Frontal cortex (tissue), 4 donors: ENCODE measurements around the gene SDCBP2. TPM values are rescaled to one million over a fixed set of nuclear protein-coding genes. Genes with fewer than 3 reads are reported as not detected.
"Not testable (repeated sequence)": the region's sequence is repeated elsewhere in the genome, so short reads cannot be mapped to it uniquely, and the experiment has no call there.

Experiments used
- DNase-seq, 2 donors: peaks; one replicate each; pipeline ENCODE4 v3.0.0; 2012; ENCODE audit warnings: low spot score in 2 of 2
- FAIRE-seq: peaks from 2 replicates; lab custom pipeline; 2012; peaks lifted over from hg19 to GRCh38; lab: Jason Lieb, UNC
- total RNA-seq: library from RNA; depleted of rRNA; stranded (reverse); fragments of >200 nt; gene quantifications from one replicate; pipeline ENCODE4 v1.2.3, GENCODE V29; 2014
- donor health status: control.
- donor health status: control.
- donor health status: control.

Gene SDCBP2
- total RNA-seq, 1 donor from 2014 or later = 3.3 TPM

GRCh38 chr20:1362484-1362883 lies 33.5 kb upstream of the SDCBP2 start:
- FAIRE-seq = no peak
- DNase-seq = no peak

GRCh38 chr20:1360094-1360846 lies 31.3 kb upstream of the SDCBP2 start:
- FAIRE-seq (no peak), DNase-seq (no peak)

DNA sequence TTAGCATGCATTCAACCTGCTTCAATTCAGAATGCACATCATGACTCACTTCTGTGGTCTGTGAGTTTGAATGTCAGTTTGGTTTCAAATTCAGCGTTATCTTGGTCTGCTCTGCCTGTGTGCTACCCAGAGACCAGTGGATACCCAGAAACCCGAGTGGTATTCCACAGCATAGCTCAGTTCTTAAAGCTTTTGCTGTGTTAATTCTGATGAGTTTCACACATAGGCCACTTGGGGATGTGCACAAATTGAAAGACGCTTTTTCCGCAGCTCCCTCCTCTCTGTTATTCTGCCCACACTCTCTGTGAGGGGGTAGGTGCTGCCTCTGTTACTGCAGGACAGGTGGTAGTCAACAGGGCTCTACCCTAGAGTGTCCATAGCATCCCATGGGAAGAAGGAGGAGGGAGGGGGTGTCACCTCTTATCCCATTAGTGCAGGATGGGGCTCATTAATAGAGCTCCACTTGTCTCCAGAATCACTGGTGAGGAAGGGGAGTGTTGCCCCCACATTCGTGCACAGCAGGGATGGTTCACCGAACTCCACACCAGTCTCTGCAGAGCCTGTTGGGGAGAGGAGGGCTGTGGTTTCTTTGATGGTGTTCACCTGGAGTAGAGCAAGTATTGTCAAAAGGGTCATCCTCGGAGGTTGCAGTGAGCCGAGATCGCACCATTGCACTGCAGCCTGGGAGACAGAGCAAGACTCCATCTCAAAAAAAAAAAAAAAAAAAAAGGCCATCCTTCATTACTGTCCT lies 29.2 kb upstream of the SDCBP2 start:
- no peak for FAIRE-seq
- no peak for DNase-seq

DNA sequence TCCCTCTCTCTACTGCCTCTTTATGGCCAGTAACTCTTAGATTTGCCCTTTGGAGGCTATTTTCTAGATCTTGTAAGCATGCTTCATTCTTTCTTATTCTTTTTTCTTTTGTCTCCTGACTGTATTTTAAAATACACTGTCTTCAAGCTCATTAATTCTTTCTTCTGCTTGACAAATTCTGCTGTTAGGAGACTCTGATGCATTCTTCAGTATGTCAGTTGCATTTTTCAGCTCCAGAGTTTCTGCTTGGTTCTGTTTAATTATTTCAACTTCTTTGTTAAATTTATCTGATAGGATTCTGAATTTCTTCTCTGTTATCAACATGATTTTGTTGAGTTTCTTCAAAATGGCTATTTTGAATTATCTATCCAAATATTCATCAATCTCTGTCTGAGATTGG lies 25.0 kb upstream of the SDCBP2 start:
- FAIRE-seq (no peak), DNase-seq (no peak)

- DNase-seq (no peak), FAIRE-seq (peak; percentile 49)
Observed at GRCh38 chr20:1346315-1346969, 17.5 kb upstream of the SDCBP2 start.

GRCh38 chr20:1345756-1346093 lies 16.8 kb upstream of the SDCBP2 start:
- no peak for FAIRE-seq
- DNase-seq = no peak

GRCh38 chr20:1345030-1345755 lies 16.3 kb upstream of the SDCBP2 start:
- no peak for FAIRE-seq
- no peak for DNase-seq

GRCh38 chr20:1343446-1344124 lies 14.6 kb upstream of the SDCBP2 start:
- DNase-seq, FAIRE-seq: not testable (repeated sequence)

GRCh38 chr20:1341561-1342265 lies 12.8 kb upstream of the SDCBP2 start:
- no peak for DNase-seq
- FAIRE-seq = no peak

- no peak for FAIRE-seq
- no peak for DNase-seq
Observed at GRCh38 chr20:1338801-1339200, 9.9 kb upstream of the SDCBP2 start.

DNA sequence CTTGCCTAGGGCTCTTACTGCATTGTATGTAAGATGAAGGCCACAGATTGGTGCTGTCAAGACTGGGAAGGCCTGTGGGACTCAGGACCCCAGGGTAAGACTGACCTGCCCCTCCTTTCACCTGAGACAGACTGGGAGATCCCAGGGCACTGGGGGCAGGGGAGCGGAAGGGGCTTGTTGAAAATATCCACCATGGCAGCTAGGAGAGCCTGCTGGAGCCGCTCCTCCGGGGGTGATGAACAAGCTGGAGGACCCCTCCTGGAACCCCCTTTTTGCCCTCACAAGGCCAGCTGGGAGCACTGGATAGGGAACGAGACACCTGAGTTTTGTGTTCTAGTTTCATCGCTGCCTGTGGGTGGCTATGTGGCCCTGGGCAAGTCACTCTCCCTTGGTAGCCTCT lies 9.2 kb upstream of the SDCBP2 start:
- FAIRE-seq (no peak), DNase-seq (no peak)

DNA sequence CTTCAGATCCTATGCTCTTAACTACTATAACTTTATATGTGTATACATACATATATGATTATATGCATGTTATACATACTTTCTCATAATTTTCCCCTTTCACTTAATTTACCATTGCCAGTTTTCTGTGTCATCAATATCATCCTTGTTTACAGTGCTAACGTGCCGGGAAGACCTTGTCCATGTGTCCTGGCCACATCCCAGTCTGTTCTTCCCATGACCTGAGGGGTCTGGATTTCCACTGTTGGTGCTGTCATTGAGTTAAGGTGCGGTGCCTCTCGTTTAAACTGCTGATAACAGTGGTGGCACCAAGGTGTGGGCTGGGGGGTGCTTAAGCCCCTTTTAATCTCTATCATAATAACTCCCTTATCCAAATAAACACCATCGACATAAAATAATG lies 8.5 kb upstream of the SDCBP2 start:
- FAIRE-seq (no peak), DNase-seq (no peak)

DNA sequence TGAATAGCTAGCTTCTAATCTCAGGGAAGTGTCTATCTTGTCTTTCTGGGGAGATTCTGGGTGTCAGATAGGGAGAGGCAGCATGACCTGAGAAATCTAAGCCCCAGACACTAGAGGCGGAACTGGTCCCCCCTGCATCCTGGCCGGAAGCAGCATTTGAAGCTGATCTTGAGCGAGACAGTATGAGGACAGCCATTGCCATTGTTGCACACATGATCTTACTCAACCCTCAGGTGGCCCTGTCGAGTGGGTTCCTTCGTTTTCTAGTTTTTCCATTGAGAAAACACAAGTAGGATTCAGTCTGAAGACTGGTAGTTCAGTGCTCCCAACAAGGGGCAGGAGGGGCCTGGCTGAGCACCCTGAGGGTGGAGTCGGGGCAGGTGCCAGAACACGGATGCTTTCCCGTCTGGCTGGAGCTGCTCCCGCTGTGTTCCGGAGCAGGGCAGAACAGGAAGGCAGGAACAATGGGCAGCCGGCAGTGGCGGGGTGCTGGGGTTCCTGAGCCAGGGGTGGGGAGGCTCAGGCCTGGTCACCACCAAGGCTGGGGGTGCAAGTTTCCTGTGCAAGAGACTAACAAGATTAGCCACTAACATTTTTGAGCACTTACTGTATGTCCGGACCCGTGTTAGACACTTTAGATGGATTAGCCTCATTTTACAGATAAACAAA lies 7.9 kb upstream of the SDCBP2 start:
- peak in 1 of 2 donors; percentile 47 for DNase-seq
- no peak for FAIRE-seq

DNA sequence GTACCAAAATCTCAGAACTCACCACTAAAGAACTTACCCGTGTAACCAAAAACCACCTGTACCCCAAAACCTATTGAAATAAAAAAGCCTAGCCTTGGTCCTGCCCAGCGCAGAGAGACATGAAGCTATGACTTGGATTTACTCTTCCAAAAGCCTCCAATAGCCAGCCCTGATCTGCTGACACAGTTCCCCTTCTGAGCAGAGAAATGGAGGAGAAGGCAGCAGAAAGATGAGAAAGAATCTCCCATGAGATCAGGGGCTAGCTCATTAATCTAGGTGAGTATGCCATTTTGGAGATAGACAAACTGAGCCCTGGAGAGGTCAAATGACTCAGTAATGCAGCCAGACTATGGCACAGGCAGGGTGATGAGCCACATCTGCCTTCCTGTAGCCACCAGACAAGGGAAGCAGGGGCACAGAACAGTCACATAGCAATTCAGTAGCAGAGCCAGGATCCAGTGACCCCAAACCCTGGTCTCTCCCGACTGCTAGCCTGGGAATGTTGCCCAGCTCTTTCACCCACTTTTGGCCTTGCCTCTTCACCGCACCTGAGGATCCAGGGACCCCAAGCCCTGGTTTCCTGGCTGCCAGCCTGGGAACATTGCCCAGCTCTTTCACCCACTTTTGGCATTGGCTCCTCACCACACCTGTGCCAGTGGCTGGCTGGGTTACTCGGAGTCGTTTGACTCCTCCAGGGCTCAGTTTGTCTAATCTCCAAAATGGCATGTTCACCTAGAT lies 7.2 kb upstream of the SDCBP2 start:
- FAIRE-seq (no peak), DNase-seq (no peak)

GRCh38 chr20:1334761-1335160 lies 5.8 kb upstream of the SDCBP2 start:
- no peak for FAIRE-seq
- no peak for DNase-seq

GRCh38 chr20:1334370-1334731 lies 5.4 kb upstream of the SDCBP2 start:
- FAIRE-seq (no peak), DNase-seq (no peak)

GRCh38 chr20:1333462-1334369 lies 4.8 kb upstream of the SDCBP2 start:
- FAIRE-seq = no peak

More at GRCh38 chr20:1333462-1334369, 4.8 kb upstream of the SDCBP2 start:
- no peak for DNase-seq
